ENCODE measurements around the gene NR5A2.

GRCh38 chr1:200115532-200115931, 88.0 kb downstream of the NR5A2 start:
- TF ChIP-seq EZH2 (IDR thresholded peaks at IDR 0.05; ENCODE audit: borderline replicate concordance): no peak
- TF ChIP-seq CTCF (IDR thresholded peaks at IDR 0.05; ENCODE audit: poor library complexity): no peak

All from hepatocyte (in vitro differentiated cells).